ENCODE data around the gene EZR. TPM values are rescaled to one million over a fixed set of nuclear protein-coding genes. Genes with fewer than 3 reads are reported as not detected.
A peak's percentile ranks its signal among the peaks of the same experiment; 100 is the strongest.

Gene EZR
- total and polyA plus RNA-seq, 9 of the 15 experiments (the other 6 are each of a cell fraction or from before 2014, with no cell fraction given), result 36.5 to 162 (median 104) TPM

DNA sequence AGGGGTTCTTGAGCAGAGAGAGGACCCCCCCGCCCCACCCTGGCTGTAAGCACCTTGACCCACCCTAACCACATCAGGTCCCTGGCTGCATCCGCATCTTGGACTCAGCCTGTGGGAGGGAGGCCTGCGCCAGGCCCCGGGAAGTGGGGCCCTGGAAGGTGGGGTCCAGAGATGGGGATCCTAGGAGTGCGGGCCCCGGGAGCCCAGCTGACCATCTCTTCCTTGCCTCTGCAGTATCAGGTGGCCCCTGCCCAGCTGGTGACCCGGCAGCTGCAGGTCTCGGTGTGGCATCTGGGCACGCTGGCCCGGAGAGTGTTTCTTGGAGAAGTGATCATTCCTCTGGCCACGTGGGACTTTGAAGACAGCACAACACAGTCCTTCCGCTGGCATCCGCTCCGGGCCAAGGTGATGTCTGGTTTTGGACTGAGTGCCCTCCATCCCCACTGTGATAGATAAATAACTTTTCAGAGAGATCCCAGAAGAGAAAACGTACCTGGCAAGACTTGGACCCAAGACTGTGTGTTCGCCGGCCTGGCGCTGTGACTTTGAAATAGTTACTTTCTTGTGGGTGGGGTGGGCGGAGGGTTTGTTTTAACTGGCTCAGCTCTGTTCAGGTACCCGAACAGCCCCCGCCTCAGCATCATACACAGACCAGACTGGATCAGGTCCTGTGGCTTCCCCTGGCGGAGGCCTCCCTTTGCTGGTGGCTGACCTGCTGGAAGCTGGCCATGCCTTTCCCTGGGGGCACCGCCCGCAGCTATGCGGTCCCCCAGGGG, 62.0 kb downstream of the EZR start:
- BruUV-seq (replicated peaks), result no TSS peak

More for the DNA sequence above, 62.0 kb downstream of the EZR start:
- Histone ChIP-seq H4K20me1 (replicated peaks; ENCODE audit: control insufficient read depth, insufficient read depth, low read length) (peaks cover 9% of the 10 kb centered on the region; the same call in 1 of the 2 replicates), H3K9me3 (replicated peaks; ENCODE audit: control insufficient read depth, insufficient read depth, low read depth, low read length) (no peaks in the 10 kb centered on the region), H3K9ac (ENCODE audit: insufficient read depth in 1 of 2, low read depth in 2 of 2, low read length in 2 of 2) (peak overlapping the region in 1 of 2 experiments; percentile 39; a peak in 1 of 4 replicates), H2AFZ (ENCODE audit: low read depth, low read length) (no peak overlapping the region), H3K36me3 (ENCODE audit: control insufficient read depth, insufficient read depth, low read length) (no peaks in the 10 kb centered on the region), H3K79me2 (ENCODE audit: control insufficient read depth, insufficient read depth, low read length) (no peaks in the 10 kb centered on the region), H3K27me3 (ENCODE audit: control insufficient read depth in 2 of 2, insufficient read depth in 2 of 2, low read length in 2 of 2) (peaks cover 15 to 38% of the 10 kb centered on the region in 2 experiments; a peak in 4 of 5 replicates), H3K27ac (ENCODE audit: extremely low read depth, low read depth, low read length) (no peak overlapping the region), H3K4me3 (no peak overlapping the region), H3K9me1 (ENCODE audit: control insufficient read depth, insufficient read depth, low read length) (no peaks in the 10 kb centered on the region), H3K4me1 (replicated peaks in 1 of 2; ENCODE audit: control insufficient read depth in 2 of 2, insufficient read depth in 2 of 2, low read length in 2 of 2) (peaks cover 7 to 29% of the 10 kb centered on the region in 2 experiments; a peak in 4 of 5 replicates), H3K4me2 (ENCODE audit: insufficient read depth, low read length) (no peak overlapping the region)
- DNase-seq (ENCODE audit: extremely low read depth in 1 of 4, low spot score in 3 of 4) (no peak), FAIRE-seq (no peak), ATAC-seq (no peak)
- WGBS (ENCODE audit: insufficient coverage, low coverage, missing lambda C conversion rate), result 50% methylated on average over 24 of the region's 25 CpGs
- POLR2A ChIA-PET, result interaction anchor here (1.1 kb wide), 1 partner anchor 10 kb away, joined by 3 read pairs; no protein-coding TSS in a partner anchor
- intact Hi-C loops (cut with micrococcal nuclease) (no loop called here), in situ Hi-C loops (cut with MboI) (no loop called here)
- CTCF ChIA-PET (ENCODE audit: low intra/inter-chr PET ratio), result no interaction called here
- TF ChIP-seq TFAP4 (CRISPR knock-in tag; IDR thresholded peaks at IDR 0.05; ENCODE audit: borderline replicate concordance), result 0 out of 2 replicates have a peak, but pooled peaks have one; percentile 24
- no peak for TF ChIP-seq GATAD2B (IDR thresholded peaks at IDR 0.05; ENCODE audit: borderline replicate concordance)
